Rectal smooth muscle tissue (tissue), 1 donor: ENCODE measurements around the gene SMIM41.

ENCODE experiments used
- H3K27ac ChIP-seq: one replicate; pipeline ENCODE4 v1.7.0; 2013; ENCODE audit warnings: low read depth, low read length, inconsistent platforms
- H3K27me3 ChIP-seq: one replicate; pipeline ENCODE4 v1.7.0; 2013; ENCODE audit warnings: low read length; ENCODE audit not compliant: control insufficient read depth, insufficient read depth
- H3K36me3 ChIP-seq: one replicate; pipeline ENCODE4 v1.7.0; 2013; ENCODE audit warnings: low read length; ENCODE audit not compliant: control insufficient read depth, insufficient read depth
- H3K4me1 ChIP-seq: one replicate; pipeline ENCODE4 v1.7.0; 2013; ENCODE audit warnings: low read length; ENCODE audit not compliant: control insufficient read depth, insufficient read depth
- H3K4me3 ChIP-seq: one replicate; pipeline ENCODE4 v1.7.0; 2013; ENCODE audit warnings: low read length
- H3K9ac ChIP-seq: one replicate; pipeline ENCODE4 v1.7.0; 2013; ENCODE audit warnings: low read length

The SMIM41 gene

GRCh38 chr12:52042706-52043385 is 36.7 kb upstream of the SMIM41 start:
- Histone ChIP-seq H3K27ac (peak overlapping the region; percentile 72), H3K4me3 (no peak overlapping the region), H3K9ac (no peak overlapping the region), H3K27me3 (no peaks in the 10 kb centered on the region), H3K36me3 (no peaks in the 10 kb centered on the region), H3K4me1 (peaks cover 30% of the 10 kb centered on the region)

DNA sequence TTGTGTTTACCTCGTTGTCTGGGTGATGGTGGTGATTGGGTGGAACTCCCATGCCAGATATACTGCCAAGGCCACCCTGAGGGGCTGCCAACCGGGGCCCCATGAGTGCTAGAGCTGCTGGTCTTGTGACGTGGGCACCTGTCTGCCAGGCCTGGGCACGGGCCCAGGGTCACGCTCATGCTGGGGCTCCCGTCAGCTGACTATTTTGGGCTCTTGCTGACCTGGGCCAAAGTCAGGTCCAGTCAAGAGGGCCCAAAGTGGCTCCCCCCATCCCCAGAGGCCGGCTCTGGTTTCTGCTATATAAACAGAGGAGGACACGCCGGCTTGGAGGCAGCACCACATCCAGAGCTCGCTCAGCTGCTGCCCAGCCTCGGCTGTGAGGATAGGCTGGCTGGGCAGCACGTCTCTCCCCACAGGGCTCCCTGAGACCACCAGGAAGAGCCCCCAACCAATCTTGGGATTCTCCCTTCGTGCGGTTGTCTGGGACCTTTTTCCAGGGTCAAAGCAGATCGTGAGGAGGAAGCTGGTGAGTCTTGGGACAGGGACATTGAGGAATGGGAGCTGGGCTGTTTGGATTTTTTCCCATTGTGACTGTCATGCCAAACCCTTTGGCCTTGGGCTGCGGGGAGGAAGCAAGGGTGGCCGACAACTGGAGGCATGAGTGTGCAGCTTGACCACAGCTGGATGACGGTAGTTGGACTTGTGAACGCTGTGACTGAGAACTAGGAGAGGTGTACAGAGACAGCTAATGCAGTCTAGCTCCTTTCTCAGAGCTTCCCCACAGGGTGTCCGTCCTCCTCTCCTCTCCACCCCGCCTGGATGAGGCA is 35.9 kb upstream of the SMIM41 start:
- Histone ChIP-seq H3K36me3 (no peaks in the 10 kb centered on the region), H3K9ac (peak overlapping the region; percentile 24), H3K4me3 (no peak overlapping the region), H3K27me3 (no peaks in the 10 kb centered on the region), H3K27ac (peak overlapping the region; percentile 72), H3K4me1 (peaks cover 26% of the 10 kb centered on the region)

GRCh38 chr12:52044292-52044983 is 35.1 kb upstream of the SMIM41 start:
- Histone ChIP-seq H3K36me3 (no peaks in the 10 kb centered on the region), H3K4me1 (peaks cover 25% of the 10 kb centered on the region), H3K9ac (no peak overlapping the region), H3K27me3 (no peaks in the 10 kb centered on the region), H3K27ac (peak overlapping the region; percentile 72), H3K4me3 (no peak overlapping the region)

DNA sequence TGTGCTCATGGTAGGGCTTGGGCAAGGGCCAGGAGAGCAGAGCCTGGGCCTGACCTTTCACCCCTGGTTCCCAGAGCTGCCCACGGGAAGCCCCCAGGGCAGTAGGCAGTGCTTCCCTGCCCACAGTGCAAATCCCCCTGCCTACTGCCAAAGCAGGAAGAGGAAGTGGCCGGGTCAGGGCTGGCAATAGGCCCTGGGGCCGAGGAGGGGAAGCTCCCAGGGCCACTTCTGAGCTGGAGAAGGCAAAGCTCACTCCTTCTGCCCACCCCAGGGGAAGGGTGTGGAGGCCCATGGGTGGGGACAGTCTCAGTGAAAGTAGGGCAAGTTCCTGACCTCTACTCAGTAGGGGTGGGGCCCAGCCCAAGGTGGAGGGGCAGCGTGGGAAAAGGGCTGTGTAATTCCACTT is 33.7 kb upstream of the SMIM41 start:
- H3K4me1 ChIP-seq: peaks cover 32% of the 10 kb centered on the region
- H3K36me3 ChIP-seq: no peaks in the 10 kb centered on the region
- H3K4me3 ChIP-seq: no peak overlapping the region
- H3K9ac ChIP-seq: no peak overlapping the region
- peak overlapping the region; percentile 12 for H3K27ac ChIP-seq
- H3K27me3 ChIP-seq: no peaks in the 10 kb centered on the region

- H3K27ac ChIP-seq: no peak overlapping the region
Observed at GRCh38 chr12:52046859-52047258, 32.6 kb upstream of the SMIM41 start.

GRCh38 chr12:52049286-52049685 is 30.2 kb upstream of the SMIM41 start:
- H3K9ac ChIP-seq: no peak overlapping the region
- H3K4me3 ChIP-seq: no peak overlapping the region
- no peak overlapping the region for H3K27ac ChIP-seq
- H3K4me1 ChIP-seq: peaks cover 31% of the 10 kb centered on the region
- no peaks in the 10 kb centered on the region for H3K27me3 ChIP-seq
- H3K36me3 ChIP-seq: no peaks in the 10 kb centered on the region

More at GRCh38 chr12:52046859-52047258, 32.6 kb upstream of the SMIM41 start:
- no peaks in the 10 kb centered on the region for H3K36me3 ChIP-seq
- H3K4me1 ChIP-seq: peaks cover 37% of the 10 kb centered on the region
- no peak overlapping the region for H3K4me3 ChIP-seq
- H3K9ac ChIP-seq: no peak overlapping the region
- no peaks in the 10 kb centered on the region for H3K27me3 ChIP-seq

- no peaks in the 10 kb centered on the region for H3K27me3 ChIP-seq
- no peak overlapping the region for H3K27ac ChIP-seq
- H3K4me1 ChIP-seq: peaks cover 28% of the 10 kb centered on the region
- H3K9ac ChIP-seq: no peak overlapping the region
- no peak overlapping the region for H3K4me3 ChIP-seq
- no peaks in the 10 kb centered on the region for H3K36me3 ChIP-seq
Observed at GRCh38 chr12:52049688-52050087, 29.8 kb upstream of the SMIM41 start.

DNA sequence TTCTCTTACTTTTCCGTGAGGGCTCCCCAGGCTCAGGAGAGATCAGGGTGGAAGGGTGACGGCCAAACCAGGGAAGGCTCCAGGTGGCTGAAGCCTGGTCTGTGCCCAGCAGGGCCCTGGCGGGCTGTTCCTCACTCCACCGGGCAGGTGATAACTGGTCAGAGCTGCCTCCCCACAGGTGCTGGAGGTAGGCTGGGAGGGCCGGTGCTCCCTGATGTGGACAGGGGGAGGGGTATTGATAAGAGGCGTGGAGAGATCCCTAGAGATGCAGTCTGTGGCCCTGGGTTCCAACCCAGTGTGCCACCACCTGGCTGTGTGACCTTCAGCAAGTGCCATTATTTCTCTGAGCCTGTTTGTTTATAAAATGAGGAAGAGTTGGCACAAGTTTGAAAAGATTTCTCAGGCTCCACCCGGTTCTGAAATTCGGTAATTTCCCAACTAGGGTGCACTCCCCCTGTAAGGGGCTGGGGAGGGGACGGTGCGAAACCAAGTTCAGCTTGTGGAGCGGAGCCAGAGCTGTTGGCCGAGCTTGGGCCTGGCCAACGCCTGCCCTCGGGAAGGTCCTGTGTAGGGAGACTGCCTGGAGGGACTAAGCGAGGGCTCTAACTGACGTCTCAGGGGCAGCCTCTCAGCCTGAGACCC is 29.3 kb upstream of the SMIM41 start:
- H3K4me3 ChIP-seq: peak overlapping the region; percentile 85
- peaks cover 3% of the 10 kb centered on the region for H3K36me3 ChIP-seq
- H3K27ac ChIP-seq: peak overlapping the region; percentile 94
- H3K27me3 ChIP-seq: no peaks in the 10 kb centered on the region
- H3K4me1 ChIP-seq: peaks cover 24% of the 10 kb centered on the region
- peak overlapping the region; percentile 98 for H3K9ac ChIP-seq

GRCh38 chr12:52050758-52051541 is 28.6 kb upstream of the SMIM41 start, which contains the start of gene NR4A1:
TSS of gene NR4A1 (plus strand) at chr12:52051442. CDS start at chr12:52054329, 2,887 bp downstream.
- Histone ChIP-seq H3K27me3 (no peaks in the 10 kb centered on the region), H3K27ac (peak within 1 kb of the TSS; percentile 94), H3K9ac (peak within 1 kb of the TSS; percentile 98), H3K4me3 (peak within 1 kb of the TSS; percentile 91), H3K4me1 (peaks cover 17% of the 10 kb centered on the region), H3K36me3 (peaks cover 6% of the 10 kb centered on the region)

- no peaks in the 10 kb centered on the region for H3K27me3 ChIP-seq
- peak overlapping the region; percentile 83 for H3K27ac ChIP-seq
- H3K4me3 ChIP-seq: peak overlapping the region; percentile 91
- peaks cover 14% of the 10 kb centered on the region for H3K36me3 ChIP-seq
- H3K4me1 ChIP-seq: peaks cover 15% of the 10 kb centered on the region
- peak overlapping the region; percentile 5 for H3K9ac ChIP-seq
Observed at GRCh38 chr12:52052468-52053186, 26.9 kb upstream of the SMIM41 start.
